Activated CD4-positive, alpha-beta T cell treated with anti-CD3 and anti-CD28 coated beads, Interleukin-2, amount 10 ng/mL, durations not matched to agents 7 days and 5 days (primary cell): Measurements from ENCODE around the gene OPRL1. TPM values are rescaled to one million over a fixed set of nuclear protein-coding genes. Genes with fewer than 3 reads are reported as not detected.

ENCODE experiments used
- CTCF ChIA-PET: fragments of 350-600 bp; sonication (Branson Sonifier 250); formaldehyde crosslinking; loops from one replicate; lab custom pipeline; 2021; ENCODE audit warnings: antibody characterized with exemption; lab: Charles Lee
- POLR2A ChIA-PET: fragments of 350-600 bp; sonication (Branson Sonifier 250); formaldehyde crosslinking; loops from one replicate; lab custom pipeline; 2021; ENCODE audit warnings: antibody characterized with exemption; lab: Charles Lee
- DNase-seq: peaks from one replicate; pipeline ENCODE4 v3.0.0-alpha.2; 2020
- H3K27ac Mint-ChIP-seq: one replicate; pipeline ENCODE4 v1.8.0; 2021; ENCODE audit warnings: mild to moderate bottlenecking, moderate library complexity, mixed read lengths
- H3K27me3 Mint-ChIP-seq: one replicate; pipeline ENCODE4 v1.8.0; 2021; ENCODE audit warnings: mixed read lengths
- H3K36me3 Mint-ChIP-seq: one replicate; pipeline ENCODE4 v1.8.0; 2021; ENCODE audit warnings: low read depth, mixed read lengths
- H3K4me1 Mint-ChIP-seq: one replicate; pipeline ENCODE4 v1.8.0; 2021; ENCODE audit warnings: mixed read lengths
- H3K4me3 Mint-ChIP-seq: one replicate; pipeline ENCODE4 v1.8.0; 2021; ENCODE audit warnings: mild to moderate bottlenecking, moderate library complexity, mixed read lengths
- H3K9me3 Mint-ChIP-seq: one replicate; pipeline ENCODE4 v1.8.0; 2021; ENCODE audit warnings: mixed read lengths
- total RNA-seq, 2 experiments: library from RNA; stranded (reverse); gene quantifications; one replicate each; pipeline ENCODE4 v1.2.3, GENCODE V29; 2021

Gene OPRL1
- total RNA-seq, 2 experiments from 2014 or later, result 1.6 TPM

GRCh38 chr20:64063389-64064144 lies 16.3 kb upstream of the OPRL1 start:
- ChIA-PET CTCF (interaction anchor here (0.6 to 2.7 kb wide), 6 partner anchors 18 to 222 kb away, joined by 3 to 15 read pairs (median 4); no protein-coding TSS in a partner anchor), POLR2A (no interaction called here)
- Mint-ChIP-seq H3K4me3 (peak overlapping the region; percentile 92), H3K4me1 (peaks cover 63% of the 10 kb centered on the region), H3K36me3 (no peaks in the 10 kb centered on the region), H3K9me3 (no peaks in the 10 kb centered on the region), H3K27ac (peak overlapping the region; percentile 91), H3K27me3 (no peaks in the 10 kb centered on the region)
- DNase-seq, result no peak

- Mint-ChIP-seq H3K4me3 (peak overlapping the region; percentile 92), H3K27ac (peak overlapping the region; percentile 91), H3K4me1 (peaks cover 63% of the 10 kb centered on the region), H3K27me3 (no peaks in the 10 kb centered on the region), H3K9me3 (no peaks in the 10 kb centered on the region), H3K36me3 (no peaks in the 10 kb centered on the region)
- ChIA-PET POLR2A (no interaction called here), CTCF (interaction anchor here (1.2 to 1.3 kb wide), 3 partner anchors 10 to 28 kb away, joined by 3 to 9 read pairs (median 3); no protein-coding TSS in a partner anchor)
- DNase-seq, result no peak
These were observed 15.7 kb upstream of the OPRL1 start for GRCh38 chr20:64064145-64064698.

GRCh38 chr20:64065062-64065973 lies 14.6 kb upstream of the OPRL1 start:
- peak overlapping the region; percentile 55 for H3K4me3 Mint-ChIP-seq
- H3K4me1 Mint-ChIP-seq, result peaks cover 61% of the 10 kb centered on the region
- POLR2A ChIA-PET, result interaction anchor here (0.6 kb wide), 1 partner anchor 147 kb away, joined by 3 read pairs; no protein-coding TSS in a partner anchor
- no peaks in the 10 kb centered on the region for H3K9me3 Mint-ChIP-seq
- H3K27me3 Mint-ChIP-seq, result no peaks in the 10 kb centered on the region
- CTCF ChIA-PET, result interaction anchor here (0.8 to 1.4 kb wide), 10 partner anchors 8 to 85 kb away, joined by 3 to 9 read pairs (median 3); partner anchors contain the start of genes PRPF6 and RGS19
- DNase-seq, result peak; percentile 36
- H3K27ac Mint-ChIP-seq, result peak overlapping the region; percentile 93
- H3K36me3 Mint-ChIP-seq, result no peaks in the 10 kb centered on the region

- POLR2A ChIA-PET, result interaction anchor here (0.6 kb wide), 1 partner anchor 148 kb away, joined by 3 read pairs; no protein-coding TSS in a partner anchor
- no peaks in the 10 kb centered on the region for H3K36me3 Mint-ChIP-seq
- peak; percentile 81 for DNase-seq
- peak overlapping the region; percentile 55 for H3K4me3 Mint-ChIP-seq
- H3K27me3 Mint-ChIP-seq, result no peaks in the 10 kb centered on the region
- peaks cover 61% of the 10 kb centered on the region for H3K4me1 Mint-ChIP-seq
- H3K27ac Mint-ChIP-seq, result peak overlapping the region; percentile 93
- no peaks in the 10 kb centered on the region for H3K9me3 Mint-ChIP-seq
- CTCF ChIA-PET, result interaction anchor here (0.8 to 1.4 kb wide), 8 partner anchors 9 to 85 kb away, joined by 3 to 4 read pairs (median 3); partner anchors contain the start of genes PRPF6 and RGS19
These were observed 13.9 kb upstream of the OPRL1 start for GRCh38 chr20:64065974-64066343.

GRCh38 chr20:64067005-64067632 lies 12.8 kb upstream of the OPRL1 start:
- H3K36me3 Mint-ChIP-seq, result peaks cover 5% of the 10 kb centered on the region
- peaks cover 58% of the 10 kb centered on the region for H3K4me1 Mint-ChIP-seq
- H3K27ac Mint-ChIP-seq, result peak overlapping the region; percentile 85
- no peak for DNase-seq
- CTCF ChIA-PET, result interaction anchor here (1.1 to 1.4 kb wide), 3 partner anchors 8 to 12 kb away, joined by 3 to 4 read pairs (median 3); partner anchors contain the start of gene RGS19
- POLR2A ChIA-PET, result no interaction called here
- H3K4me3 Mint-ChIP-seq, result peak overlapping the region; percentile 9
- no peaks in the 10 kb centered on the region for H3K9me3 Mint-ChIP-seq
- H3K27me3 Mint-ChIP-seq, result no peaks in the 10 kb centered on the region

GRCh38 chr20:64067733-64068307 lies 12.1 kb upstream of the OPRL1 start:
- peaks cover 60% of the 10 kb centered on the region for H3K4me1 Mint-ChIP-seq
- no peak for DNase-seq
- POLR2A ChIA-PET, result no interaction called here
- H3K4me3 Mint-ChIP-seq, result peak overlapping the region; percentile 9
- peak overlapping the region; percentile 85 for H3K27ac Mint-ChIP-seq
- H3K36me3 Mint-ChIP-seq, result peaks cover 10% of the 10 kb centered on the region
- H3K27me3 Mint-ChIP-seq, result no peaks in the 10 kb centered on the region
- H3K9me3 Mint-ChIP-seq, result no peaks in the 10 kb centered on the region
- CTCF ChIA-PET, result interaction anchor here (1.2 to 2.8 kb wide), 5 partner anchors 9 to 28 kb away, joined by 4 to 11 read pairs (median 5); partner anchors contain the start of genes OPRL1 and RGS19

- POLR2A ChIA-PET, result no interaction called here
These were observed 11.3 kb upstream of the OPRL1 start for GRCh38 chr20:64068386-64069208.

GRCh38 chr20:64069209-64069613 lies 10.7 kb upstream of the OPRL1 start:
- no peaks in the 10 kb centered on the region for H3K9me3 Mint-ChIP-seq
- no peak for DNase-seq
- no peak overlapping the region for H3K4me3 Mint-ChIP-seq
- peaks cover 61% of the 10 kb centered on the region for H3K4me1 Mint-ChIP-seq
- ChIA-PET POLR2A (no interaction called here), CTCF (interaction anchor here (0.9 to 2.8 kb wide), 7 partner anchors 10 to 88 kb away, joined by 3 to 11 read pairs (median 6); partner anchors contain the start of genes OPRL1, PRPF6 and RGS19)
- H3K27me3 Mint-ChIP-seq, result no peaks in the 10 kb centered on the region
- H3K36me3 Mint-ChIP-seq, result peaks cover 16% of the 10 kb centered on the region
- H3K27ac Mint-ChIP-seq, result peak overlapping the region; percentile 54

More at GRCh38 chr20:64068386-64069208, 11.3 kb upstream of the OPRL1 start:
- H3K4me3 Mint-ChIP-seq, result no peak overlapping the region
- CTCF ChIA-PET, result interaction anchor here (0.9 to 2.8 kb wide), 7 partner anchors 9 to 88 kb away, joined by 3 to 11 read pairs (median 6); partner anchors contain the start of genes OPRL1, PRPF6 and RGS19
- no peak for DNase-seq
- peaks cover 65% of the 10 kb centered on the region for H3K4me1 Mint-ChIP-seq
- H3K36me3 Mint-ChIP-seq, result peaks cover 13% of the 10 kb centered on the region
- no peaks in the 10 kb centered on the region for H3K27me3 Mint-ChIP-seq
- H3K9me3 Mint-ChIP-seq, result no peaks in the 10 kb centered on the region
- H3K27ac Mint-ChIP-seq, result peak overlapping the region; percentile 75

GRCh38 chr20:64069614-64070243 lies 10.2 kb upstream of the OPRL1 start:
- H3K27ac Mint-ChIP-seq, result no peak overlapping the region
- peaks cover 20% of the 10 kb centered on the region for H3K36me3 Mint-ChIP-seq
- H3K4me3 Mint-ChIP-seq, result no peak overlapping the region
- no peaks in the 10 kb centered on the region for H3K27me3 Mint-ChIP-seq
- no peak for DNase-seq
- ChIA-PET CTCF (interaction anchor here (0.9 to 2.8 kb wide), 6 partner anchors 10 to 89 kb away, joined by 3 to 11 read pairs (median 6); partner anchors contain the start of genes OPRL1, PRPF6 and RGS19), POLR2A (no interaction called here)
- no peaks in the 10 kb centered on the region for H3K9me3 Mint-ChIP-seq
- peaks cover 58% of the 10 kb centered on the region for H3K4me1 Mint-ChIP-seq

- Mint-ChIP-seq H3K4me3 (no peak overlapping the region), H3K36me3 (peaks cover 24% of the 10 kb centered on the region), H3K27ac (no peak overlapping the region), H3K9me3 (no peaks in the 10 kb centered on the region), H3K4me1 (peaks cover 52% of the 10 kb centered on the region), H3K27me3 (no peaks in the 10 kb centered on the region)
- DNase-seq, result no peak
- POLR2A ChIA-PET, result no interaction called here
- CTCF ChIA-PET, result interaction anchor here (0.6 to 2.8 kb wide), 5 partner anchors 9 to 47 kb away, joined by 3 to 11 read pairs (median 6); partner anchors contain the start of genes OPRL1 and RGS19
These were observed 9.5 kb upstream of the OPRL1 start for GRCh38 chr20:64070244-64070993.
